Endothelial cell of umbilical vein (primary cell): ENCODE measurements around the gene SQSTM1. TPM values are rescaled to one million over a fixed set of nuclear protein-coding genes. Genes with fewer than 3 reads are reported as not detected.

Source experiments
- BruUV-seq: library from RNA; stranded (reverse); fragments of 400-500 nt; replicated peaks from 2 replicates; lab custom pipeline; 2021; lab: Mats Ljungman, UMichigan
- CTCF ChIA-PET: fragments of 300-600, 350-600 bp; sonication (Branson Sonifier 250); formaldehyde crosslinking; loops from one replicate; lab custom pipeline; 2021; ENCODE audit warnings: antibody characterized with exemption, inconsistent platforms; lab: Charles Lee
- POLR2A ChIA-PET: fragments of 300-600, 350-600 bp; sonication (Branson Sonifier 250); formaldehyde crosslinking; loops from one replicate; lab custom pipeline; 2021; ENCODE audit warnings: antibody characterized with exemption, inconsistent platforms; lab: Charles Lee
- DNase-seq: peaks from one replicate; pipeline ENCODE4 v3.0.0-alpha.2; 2011; ENCODE audit warnings: low read depth, low spot score
- FAIRE-seq: peaks from 2 replicates; lab custom pipeline; 2011; peaks lifted over from hg19 to GRCh38; lab: Jason Lieb, UNC
- H2AFZ ChIP-seq: 2 replicates; pipeline ENCODE4 v1.6.0; 2012; ENCODE audit warnings: low read depth, low read length, control low read depth, inconsistent platforms
- H3K27ac ChIP-seq: 2 replicates; pipeline ENCODE4 v1.5.1; 2011; ENCODE audit warnings: low read depth, mild to moderate bottlenecking, control low read depth, low read length, moderate library complexity; ENCODE audit not compliant: insufficient read depth
- H3K27me3 ChIP-seq, 2 experiments: 2 replicates each; pipeline versions ENCODE4 v1.6.0 to v1.6.1; 2011; ENCODE audit warnings: low read length in 2 of 2, mixed read lengths in 1 of 2; ENCODE audit not compliant: control insufficient read depth in 2 of 2, insufficient read depth in 2 of 2
- H3K36me3 ChIP-seq, 2 experiments: 2 replicates in 1 of 2; 3 replicates in 1 of 2; pipeline ENCODE4 v1.5.1; 2011; ENCODE audit warnings: low read length in 2 of 2, mild to moderate bottlenecking in 1 of 2, moderate library complexity in 1 of 2; ENCODE audit not compliant: control insufficient read depth in 2 of 2, insufficient read depth in 2 of 2; ENCODE audit errors: extremely low read depth in 1 of 2
- H3K4me1 ChIP-seq: 3 replicates; pipeline ENCODE4 v1.5.1; 2011; ENCODE audit warnings: mild to moderate bottlenecking, low read length; ENCODE audit not compliant: control insufficient read depth, insufficient read depth; ENCODE audit errors: extremely low read depth
- H3K4me2 ChIP-seq: 2 replicates; pipeline ENCODE4 v1.6.1; 2011; ENCODE audit warnings: low read length, control low read depth, mixed read lengths; ENCODE audit not compliant: insufficient read depth
- H3K4me3 ChIP-seq, 3 experiments: fragments of 200-600 bp in 1 of 3; sonication (generic), shearing (Covaris generic) in 1 of 3; replicated peaks in 1 of 3; 2 replicates each; pipeline ENCODE4 v1.5.1; 2011 to 2016; ENCODE audit warnings: control low read depth in 3 of 3, low read length in 3 of 3, mild to moderate bottlenecking in 2 of 3, inconsistent platforms in 1 of 3, low read depth in 1 of 3, moderate library complexity in 1 of 3; ENCODE audit not compliant: insufficient read depth in 1 of 3
- H3K79me2 ChIP-seq: 2 replicates; pipeline ENCODE4 v1.6.0; 2012; ENCODE audit warnings: low read length, inconsistent platforms; ENCODE audit not compliant: control insufficient read depth, insufficient read depth
- H3K9ac ChIP-seq: replicated peaks from 2 replicates; pipeline ENCODE3; 2011; ENCODE audit warnings: low read length, control low read depth; ENCODE audit not compliant: insufficient read depth; ENCODE audit errors: extremely low read depth
- H3K9me1 ChIP-seq: replicated peaks from 3 replicates; pipeline ENCODE4 v1.6.0; 2011; ENCODE audit warnings: mild to moderate bottlenecking, low read length; ENCODE audit not compliant: control insufficient read depth, insufficient read depth; ENCODE audit errors: extremely low read depth
- H3K9me3 ChIP-seq: replicated peaks from 2 replicates; pipeline ENCODE4 v1.5.1; 2012; ENCODE audit warnings: low read length, inconsistent platforms; ENCODE audit not compliant: control insufficient read depth, insufficient read depth
- H4K20me1 ChIP-seq: replicated peaks from 2 replicates; pipeline ENCODE3; 2011; ENCODE audit warnings: mild to moderate bottlenecking, low read length; ENCODE audit not compliant: control insufficient read depth, insufficient read depth; ENCODE audit errors: extremely low read depth
- EZH2 ChIP-seq: IDR thresholded peaks from 2 replicates; pipeline ENCODE4 v1.6.1; 2012; ENCODE audit warnings: borderline replicate concordance, low read depth, mild to moderate bottlenecking, moderate library complexity, low read length, inconsistent platforms; ENCODE audit not compliant: severe bottlenecking
- FOS ChIP-seq: IDR thresholded peaks from 2 replicates; pipeline ENCODE4 v1.6.1; 2011; ENCODE audit warnings: mild to moderate bottlenecking, low read length, moderate library complexity, borderline replicate concordance; ENCODE audit not compliant: insufficient read depth
- GATA2 ChIP-seq: IDR thresholded peaks from 2 replicates; pipeline ENCODE4 v1.7.0; 2011; ENCODE audit warnings: low read depth, mild to moderate bottlenecking, moderate library complexity, mixed read lengths, low read length; ENCODE audit not compliant: insufficient read length, insufficient read depth
- JUN ChIP-seq: IDR thresholded peaks from 2 replicates; pipeline ENCODE4 v1.6.1; 2011; ENCODE audit warnings: borderline replicate concordance, low read depth; ENCODE audit not compliant: insufficient read length, insufficient read depth
- MYC ChIP-seq: IDR thresholded peaks from one replicate; pipeline ENCODE4 v1.6.1; 2011; ENCODE audit warnings: mild to moderate bottlenecking, low read depth, low read length
- POLR2A ChIP-seq: IDR thresholded peaks from 2 replicates; pipeline ENCODE4 v1.6.1; 2012; ENCODE audit warnings: low read depth, mild to moderate bottlenecking, control low read depth, low read length
- POLR2AphosphoS5 ChIP-seq: IDR thresholded peaks from 2 replicates; pipeline ENCODE4 v1.6.1; 2012; ENCODE audit warnings: low read depth, mild to moderate bottlenecking, control low read depth, low read length, moderate library complexity; ENCODE audit not compliant: insufficient read depth
- dilution Hi-C: fragments of 300-500 bp; cut with MboI; formaldehyde crosslinking; loops from one replicate; pipeline ENCODE4 v1.15.0; 2019; ENCODE audit warnings: low sequenced_read_pairs; ENCODE audit not compliant: extremely low pct_ligation_motif_present
- intact Hi-C: fragments of 100-400 bp; cut with micrococcal nuclease; formaldehyde crosslinking; loops from one replicate; pipeline ENCODE4 v1.10.0; 2022
- polyA plus RNA-seq, 4 experiments: library from polyadenylated mRNA; depleted of rRNA in 3 of 4; stranded (reverse) in 3 of 4; unstranded in 1 of 4; fragments of >200 nt; gene quantifications; 2 replicates each; pipeline versions ENCODE4 v1.2.1 to v1.2.3, GENCODE V29; 2011 to 2012; ENCODE audit warnings: missing spikeins in 1 of 4
- total RNA-seq: library from RNA; stranded (reverse); gene quantifications from 2 replicates; pipeline ENCODE4 v1.2.3, GENCODE V29; 2021
- TF ChIP-seq, protein P1 (sequence below), 2 donors: IDR thresholded peaks; 1 replicate in 1 of 2; 2 replicates in 1 of 2; pipeline ENCODE4 v1.5.1; 2011; ENCODE audit warnings: low read length in 2 of 2, mild to moderate bottlenecking in 2 of 2, moderate library complexity in 2 of 2, control low read depth in 1 of 2, inconsistent platforms in 1 of 2, low read depth in 1 of 2; ENCODE audit not compliant: insufficient read depth in 1 of 2; ENCODE audit errors: extremely low read depth in 1 of 2
- TF ChIP-seq, protein P2 (sequence below): IDR thresholded peaks from 2 replicates; pipeline ENCODE4 v1.6.1; 2011; ENCODE audit not compliant: insufficient read depth, insufficient read length

Gene SQSTM1
- total and polyA plus RNA-seq, 2 donors (not counting 3 experiments of a cell fraction or from before 2014, with no cell fraction given), result 302 to 346 TPM

DNA sequence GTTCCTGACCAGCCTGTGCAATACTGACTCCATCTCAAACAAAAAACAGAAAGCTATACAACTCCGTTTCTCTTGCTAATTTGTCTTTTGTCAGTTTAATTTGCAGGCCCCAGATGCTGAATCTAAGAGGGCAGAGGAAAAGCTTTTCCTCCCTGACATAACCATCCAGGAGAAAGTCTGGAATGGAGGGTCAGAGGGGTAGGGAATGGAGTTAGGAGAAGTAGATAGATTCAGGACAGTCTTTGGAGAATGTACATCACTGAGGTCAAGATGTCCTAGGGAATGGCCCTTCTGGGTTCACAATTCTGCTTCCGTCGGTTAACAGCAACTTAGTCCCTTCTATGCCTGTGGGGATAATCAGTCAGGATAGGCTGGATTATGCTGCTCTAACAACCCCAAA, 6.6 kb upstream of the SQSTM1 start:
- BruUV-seq, result no TSS peak
- H3K27ac ChIP-seq, result no peak overlapping the region
- H3K9me1 ChIP-seq, result no peaks in the 10 kb centered on the region
- dilution Hi-C loops (no loop called here), intact Hi-C loops (no loop called here)
- FAIRE-seq (no peak), DNase-seq (no peak)
- H3K4me3 ChIP-seq, result no peak overlapping the region
- no peak overlapping the region for H3K9ac ChIP-seq
- CTCF ChIA-PET, result interaction anchor here (0.8 to 1.6 kb wide), 3 partner anchors 12 to 82 kb away, joined by 3 to 5 read pairs (median 3); partner anchors contain the start of gene MAML1
- POLR2A ChIA-PET, result interaction anchor here (0.6 kb wide), 1 partner anchor 848 kb away, joined by 3 read pairs; no protein-coding TSS in a partner anchor
- H3K9me3 ChIP-seq, result no peaks in the 10 kb centered on the region
- H3K4me2 ChIP-seq, result no peak overlapping the region
- H3K36me3 ChIP-seq, result peaks cover 0 to 4% of the 10 kb centered on the region in 2 experiments
- peaks cover 9% of the 10 kb centered on the region for H3K4me1 ChIP-seq
- H3K79me2 ChIP-seq, result no peaks in the 10 kb centered on the region
- TF ChIP-seq, protein P1, sequence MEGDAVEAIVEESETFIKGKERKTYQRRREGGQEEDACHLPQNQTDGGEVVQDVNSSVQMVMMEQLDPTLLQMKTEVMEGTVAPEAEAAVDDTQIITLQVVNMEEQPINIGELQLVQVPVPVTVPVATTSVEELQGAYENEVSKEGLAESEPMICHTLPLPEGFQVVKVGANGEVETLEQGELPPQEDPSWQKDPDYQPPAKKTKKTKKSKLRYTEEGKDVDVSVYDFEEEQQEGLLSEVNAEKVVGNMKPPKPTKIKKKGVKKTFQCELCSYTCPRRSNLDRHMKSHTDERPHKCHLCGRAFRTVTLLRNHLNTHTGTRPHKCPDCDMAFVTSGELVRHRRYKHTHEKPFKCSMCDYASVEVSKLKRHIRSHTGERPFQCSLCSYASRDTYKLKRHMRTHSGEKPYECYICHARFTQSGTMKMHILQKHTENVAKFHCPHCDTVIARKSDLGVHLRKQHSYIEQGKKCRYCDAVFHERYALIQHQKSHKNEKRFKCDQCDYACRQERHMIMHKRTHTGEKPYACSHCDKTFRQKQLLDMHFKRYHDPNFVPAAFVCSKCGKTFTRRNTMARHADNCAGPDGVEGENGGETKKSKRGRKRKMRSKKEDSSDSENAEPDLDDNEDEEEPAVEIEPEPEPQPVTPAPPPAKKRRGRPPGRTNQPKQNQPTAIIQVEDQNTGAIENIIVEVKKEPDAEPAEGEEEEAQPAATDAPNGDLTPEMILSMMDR (IDR thresholded peaks at IDR 0.05; ENCODE audit: extremely low read depth in 1 of 2, insufficient read depth in 1 of 2, low read depth in 1 of 2, low read length in 2 of 2), result no peak
- TF ChIP-seq EZH2 (no peak), MYC (no peak), GATA2 (no peak), FOS (no peak), JUN (no peak), POLR2AphosphoS5 (no peak), POLR2A (no peak)
- TF ChIP-seq, protein P2, sequence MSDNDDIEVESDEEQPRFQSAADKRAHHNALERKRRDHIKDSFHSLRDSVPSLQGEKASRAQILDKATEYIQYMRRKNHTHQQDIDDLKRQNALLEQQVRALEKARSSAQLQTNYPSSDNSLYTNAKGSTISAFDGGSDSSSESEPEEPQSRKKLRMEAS, result no peak
- no peaks in the 10 kb centered on the region for H4K20me1 ChIP-seq
- no peak overlapping the region for H2AFZ ChIP-seq
- H3K27me3 ChIP-seq, result no peaks in the 10 kb centered on the region
